Mucosa of rectum (tissue), 2 donors: ENCODE data around the gene TSPEAR.

Experiments
- H3K27ac ChIP-seq, 2 donors: one replicate each; pipeline ENCODE4 v1.7.0; 2013; ENCODE audit warnings: inconsistent platforms in 2 of 2, low read depth in 2 of 2, low read length in 2 of 2
- H3K27me3 ChIP-seq, 2 donors: one replicate each; pipeline ENCODE4 v1.7.0; 2013; ENCODE audit warnings: low read length in 2 of 2; ENCODE audit not compliant: control insufficient read depth in 2 of 2, insufficient read depth in 2 of 2
- H3K36me3 ChIP-seq, 2 donors: one replicate each; pipeline ENCODE4 v1.7.0; 2013; ENCODE audit warnings: low read length in 2 of 2; ENCODE audit not compliant: control insufficient read depth in 2 of 2, insufficient read depth in 2 of 2
- H3K4me1 ChIP-seq, 2 donors: one replicate each; pipeline ENCODE4 v1.7.0; 2013; ENCODE audit warnings: low read length in 2 of 2, mild to moderate bottlenecking in 1 of 2; ENCODE audit not compliant: control insufficient read depth in 2 of 2, insufficient read depth in 2 of 2
- H3K4me3 ChIP-seq, 2 donors: one replicate each; pipeline ENCODE4 v1.7.0; 2013; ENCODE audit warnings: low read length in 2 of 2
- H3K9ac ChIP-seq, 2 donors: one replicate each; pipeline ENCODE4 v1.7.0; 2013; ENCODE audit warnings: low read length in 2 of 2, low read depth in 1 of 2, mild to moderate bottlenecking in 1 of 2
- H3K9me3 ChIP-seq, 2 donors: one replicate each; pipeline ENCODE4 v1.7.0; 2013; ENCODE audit warnings: low read length in 2 of 2; ENCODE audit not compliant: control insufficient read depth in 2 of 2
- donor health status: healthy.
- donor health status: Normal muscosa, but diverticular disease.

The TSPEAR gene

GRCh38 chr21:44711327-44712202 lies at the start of gene TSPEAR:
Gene TSPEAR, minus strand, starts transcription at chr21:44711572. Its CDS starts 58 bp downstream, at chr21:44711514.
- no peaks in the 10 kb centered on the region for H3K9me3 ChIP-seq
- H3K36me3 ChIP-seq = no peaks in the 10 kb centered on the region
- no peaks in the 10 kb centered on the region for H3K4me1 ChIP-seq
- H3K4me3 ChIP-seq = no peak within 1 kb of the TSS
- H3K27ac ChIP-seq = no peak within 1 kb of the TSS
- peaks cover 39 to 66% of the 10 kb centered on the region in 2 donors for H3K27me3 ChIP-seq
- H3K9ac ChIP-seq = no peak within 1 kb of the TSS

DNA sequence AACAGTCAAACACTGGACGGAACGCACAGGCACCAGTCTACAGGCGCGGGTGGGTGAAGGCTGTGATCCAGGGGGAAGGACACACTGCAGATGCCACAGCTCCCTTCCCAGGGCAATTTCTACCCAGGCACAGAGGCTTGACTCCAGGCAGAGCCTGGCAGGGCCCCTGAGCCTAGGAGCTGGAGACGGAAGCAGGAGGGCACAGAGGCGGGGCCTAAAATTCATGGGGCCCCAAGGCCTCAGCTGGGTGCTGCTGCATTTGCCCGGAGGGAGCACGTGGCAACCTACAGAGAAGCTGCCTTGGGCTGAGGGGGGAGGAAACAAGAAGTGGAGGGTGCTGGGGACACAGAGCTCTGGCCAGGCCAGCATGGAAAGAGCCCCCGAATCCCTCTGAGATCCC lies 49.0 kb upstream of the TSPEAR start:
- H3K36me3 ChIP-seq = no peaks in the 10 kb centered on the region
- no peaks in the 10 kb centered on the region for H3K9me3 ChIP-seq
- H3K9ac ChIP-seq = no peak overlapping the region
- no peak overlapping the region for H3K27ac ChIP-seq
- no peak overlapping the region for H3K4me3 ChIP-seq
- peaks cover 0 to 3% of the 10 kb centered on the region in 2 donors for H3K27me3 ChIP-seq
- H3K4me1 ChIP-seq = peaks cover 0 to 11% of the 10 kb centered on the region in 2 donors

GRCh38 chr21:44759628-44760285 lies 48.4 kb upstream of the TSPEAR start:
- Histone ChIP-seq H3K9me3 (no peaks in the 10 kb centered on the region), H3K9ac (no peak overlapping the region), H3K27ac (no peak overlapping the region), H3K4me1 (peaks cover 0 to 11% of the 10 kb centered on the region in 2 donors), H3K27me3 (peaks cover 0 to under 1% of the 10 kb centered on the region in 2 donors), H3K36me3 (no peaks in the 10 kb centered on the region), H3K4me3 (no peak overlapping the region)

DNA sequence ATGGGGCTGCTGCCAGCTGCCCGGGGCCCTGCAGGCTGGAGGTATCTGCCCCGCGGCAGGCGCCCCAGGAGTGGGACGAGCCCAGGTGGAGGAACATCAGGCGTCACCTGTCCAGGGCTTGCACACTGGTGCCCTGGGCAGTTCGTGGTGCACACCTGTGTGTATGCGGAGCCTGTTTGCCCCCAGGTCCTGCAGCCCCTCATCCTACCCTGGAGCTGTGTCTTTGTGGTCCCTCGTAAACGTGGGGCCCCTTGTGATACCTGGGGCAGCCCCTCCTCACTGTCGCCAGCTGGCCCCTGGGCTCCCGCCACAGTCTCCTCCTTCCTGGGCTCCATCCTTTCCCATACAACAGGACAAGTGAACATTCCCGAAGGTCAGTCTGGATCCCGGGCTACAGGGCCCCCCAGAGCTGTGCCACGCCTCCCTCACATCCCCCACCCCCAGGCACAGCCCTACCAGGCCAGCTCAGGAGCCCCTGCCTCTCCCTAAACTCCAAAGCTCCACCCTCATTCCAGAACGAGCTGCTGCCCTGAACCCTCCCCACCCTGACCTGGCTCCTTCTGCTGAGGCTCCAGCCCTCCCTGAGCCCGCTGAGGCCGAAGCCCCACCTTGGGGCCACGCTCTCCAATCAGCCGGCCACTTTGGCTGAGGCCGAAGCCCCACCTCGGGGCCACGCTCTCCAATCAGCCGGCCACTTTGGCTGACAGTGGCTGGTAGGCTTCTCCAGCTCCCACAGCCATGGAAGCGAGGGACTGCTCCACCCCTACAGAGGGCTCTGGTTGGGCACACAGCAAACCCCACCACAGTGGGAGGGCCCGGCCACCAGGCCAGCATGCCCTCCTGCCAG lies 47.6 kb upstream of the TSPEAR start:
- H3K27me3 ChIP-seq = no peaks in the 10 kb centered on the region
- no peak overlapping the region for H3K9ac ChIP-seq
- no peaks in the 10 kb centered on the region for H3K9me3 ChIP-seq
- H3K4me1 ChIP-seq = peaks cover 0 to 11% of the 10 kb centered on the region in 2 donors
- H3K36me3 ChIP-seq = no peaks in the 10 kb centered on the region
- H3K4me3 ChIP-seq = no peak overlapping the region
- H3K27ac ChIP-seq = no peak overlapping the region

- Histone ChIP-seq H3K4me1 (peaks cover 0 to 11% of the 10 kb centered on the region in 2 donors), H3K9ac (no peak overlapping the region), H3K4me3 (no peak overlapping the region), H3K27me3 (no peaks in the 10 kb centered on the region), H3K9me3 (no peaks in the 10 kb centered on the region), H3K36me3 (no peaks in the 10 kb centered on the region), H3K27ac (no peak overlapping the region)
Measured at GRCh38 chr21:44758141-44758561, 46.8 kb upstream of the TSPEAR start.

DNA sequence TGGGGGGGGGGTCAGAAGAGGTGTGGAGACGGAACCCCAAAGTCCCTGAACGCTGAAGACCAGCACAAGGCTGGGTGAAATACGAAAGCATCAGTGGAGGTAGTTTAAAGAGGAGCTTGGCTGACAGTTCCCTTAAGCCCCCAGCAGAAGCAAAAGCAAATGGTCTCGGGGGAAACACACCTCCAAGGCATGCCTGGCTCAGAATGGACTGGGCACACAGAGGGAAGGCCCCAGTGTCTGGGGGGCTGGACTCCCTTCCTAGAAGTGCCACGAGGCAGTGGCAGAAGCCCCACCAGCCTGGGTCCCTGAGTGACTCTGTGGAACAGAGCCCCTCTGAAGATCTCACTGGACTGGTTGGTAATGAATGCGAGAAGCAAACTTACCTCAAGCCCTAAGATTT lies 46.4 kb upstream of the TSPEAR start:
- no peaks in the 10 kb centered on the region for H3K9me3 ChIP-seq

DNA sequence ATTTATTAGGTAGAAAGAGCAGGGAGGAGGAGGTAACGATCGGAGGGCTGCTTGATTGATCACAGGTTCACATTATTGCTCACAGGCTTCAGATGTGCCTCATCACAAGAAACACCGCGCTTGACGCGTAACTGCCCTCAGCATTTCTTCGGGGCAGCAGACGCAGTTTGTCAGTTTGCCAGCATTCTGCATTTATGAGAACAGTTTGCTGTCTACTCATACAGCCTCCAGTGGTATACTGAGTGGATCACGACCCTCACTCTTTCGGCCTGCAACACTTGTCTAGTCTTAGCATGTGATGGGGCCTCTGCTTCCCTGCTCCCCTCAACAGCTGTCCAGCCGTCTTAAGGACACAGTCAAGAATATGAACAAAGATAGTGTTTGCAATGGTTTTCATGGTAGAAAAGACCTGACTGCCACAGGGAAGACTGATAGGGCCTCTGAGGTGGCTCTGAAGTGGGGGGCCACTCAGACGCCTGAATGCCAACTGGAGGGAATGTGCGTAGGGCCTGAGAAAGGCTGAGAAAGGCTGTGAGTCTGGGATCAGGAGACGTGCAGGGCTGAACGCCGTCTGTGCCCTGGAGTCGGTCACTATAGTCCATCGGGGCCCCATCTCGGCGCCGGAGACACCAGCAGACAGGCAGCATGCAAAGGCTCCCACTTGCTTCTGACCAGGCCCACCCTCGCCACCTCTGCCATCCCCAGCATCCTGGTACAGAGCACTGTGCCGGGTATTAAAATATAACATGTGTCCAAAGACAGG lies 45.2 kb upstream of the TSPEAR start:
- Histone ChIP-seq H3K27me3 (peaks cover 0 to 3% of the 10 kb centered on the region in 2 donors), H3K4me3 (no peak overlapping the region), H3K4me1 (peaks cover 0 to 2% of the 10 kb centered on the region in 2 donors), H3K27ac (no peak overlapping the region), H3K9me3 (no peaks in the 10 kb centered on the region), H3K9ac (no peak overlapping the region), H3K36me3 (no peaks in the 10 kb centered on the region)

More for the DNA sequence above, 46.4 kb upstream of the TSPEAR start:
- Histone ChIP-seq H3K27ac (no peak overlapping the region), H3K4me3 (no peak overlapping the region), H3K9ac (no peak overlapping the region), H3K4me1 (peaks cover 0 to 8% of the 10 kb centered on the region in 2 donors), H3K36me3 (no peaks in the 10 kb centered on the region), H3K27me3 (peaks cover 0 to 1% of the 10 kb centered on the region in 2 donors)

DNA sequence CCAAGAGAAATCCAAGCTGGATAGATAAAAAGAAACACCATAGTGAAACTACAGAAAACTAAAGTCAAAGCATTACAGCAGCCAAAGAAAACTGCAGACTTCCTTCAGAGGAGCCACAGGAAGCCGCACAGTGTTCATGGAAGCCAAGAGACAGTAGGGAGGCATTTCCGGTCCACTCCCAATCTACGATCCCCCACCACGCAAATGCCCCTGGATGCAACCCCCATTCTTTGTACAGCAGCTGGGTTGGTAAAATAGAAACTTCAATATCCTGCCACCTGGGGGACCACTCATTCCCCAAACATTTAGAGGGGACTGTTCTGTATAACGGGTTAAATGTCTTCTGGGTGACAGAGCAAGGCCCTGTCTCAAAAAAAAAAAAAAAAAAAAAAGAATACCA lies 43.9 kb upstream of the TSPEAR start:
- Histone ChIP-seq H3K36me3 (no peaks in the 10 kb centered on the region), H3K27me3 (peaks cover 0 to 3% of the 10 kb centered on the region in 2 donors), H3K27ac (no peak overlapping the region)

GRCh38 chr21:44753357-44753756 lies 42.0 kb upstream of the TSPEAR start:
- H3K36me3 ChIP-seq = no peaks in the 10 kb centered on the region
- H3K27ac ChIP-seq = no peak overlapping the region

More for the DNA sequence above, 43.9 kb upstream of the TSPEAR start:
- Histone ChIP-seq H3K4me1 (no peaks in the 10 kb centered on the region), H3K9ac (no peak overlapping the region), H3K9me3 (no peaks in the 10 kb centered on the region), H3K4me3 (no peak overlapping the region)

More at GRCh38 chr21:44753357-44753756, 42.0 kb upstream of the TSPEAR start:
- no peaks in the 10 kb centered on the region for H3K4me1 ChIP-seq
- no peak overlapping the region for H3K9ac ChIP-seq
- H3K4me3 ChIP-seq = no peak overlapping the region
- H3K27me3 ChIP-seq = peaks cover 0 to 3% of the 10 kb centered on the region in 2 donors
- H3K9me3 ChIP-seq = no peaks in the 10 kb centered on the region
